Measurements from ENCODE around the gene CD302. TPM values are rescaled to one million over a fixed set of nuclear protein-coding genes. Genes with fewer than 3 reads are reported as not detected.
A peak's percentile ranks its signal among the peaks of the same experiment; 100 is the strongest.
"Not testable (repeated sequence)": the region's sequence is repeated elsewhere in the genome, so short reads cannot be mapped to it uniquely, and the experiment has no call there.

Gene CD302
- 1.8 and 2.0 TPM in 2 replicates for total RNA-seq (2014; rRNA removed; shearing (Covaris generic))

- DNase-seq (ENCODE audit: low spot score) = no peak
Observed at GRCh38 chr2:159797543-159798375, at the start of gene CD302. Gene CD302 (minus strand): TSS chr2:159798208. CDS start chr2:159798198, 10 bp downstream.

GRCh38 chr2:159846564-159846963 lies 48.6 kb upstream of the CD302 start:
- DNase-seq (ENCODE audit: low spot score) = no peak

- no peak for DNase-seq (ENCODE audit: low spot score)
Observed at GRCh38 chr2:159840616-159841015, 42.6 kb upstream of the CD302 start.

GRCh38 chr2:159832858-159833257 lies 34.9 kb upstream of the CD302 start:
- no peak for DNase-seq (ENCODE audit: low spot score)

- no peak for DNase-seq (ENCODE audit: low spot score)
Observed at GRCh38 chr2:159832026-159832425, 34.0 kb upstream of the CD302 start.

- no peak for DNase-seq (ENCODE audit: low spot score)
Observed at GRCh38 chr2:159829376-159829775, 31.4 kb upstream of the CD302 start.

GRCh38 chr2:159828738-159829137 lies 30.7 kb upstream of the CD302 start:
- DNase-seq (ENCODE audit: low spot score) = no peak

- DNase-seq (ENCODE audit: low spot score) = not testable (repeated sequence)
Observed at GRCh38 chr2:159822478-159822833, 24.4 kb upstream of the CD302 start.

GRCh38 chr2:159821775-159822477 lies 23.9 kb upstream of the CD302 start:
- DNase-seq (ENCODE audit: low spot score) = peak; percentile 66

- DNase-seq (ENCODE audit: low spot score) = no peak
Observed at GRCh38 chr2:159818940-159819339, 20.9 kb upstream of the CD302 start.

- DNase-seq (ENCODE audit: low spot score) = no peak
Observed at GRCh38 chr2:159817283-159817682, 19.3 kb upstream of the CD302 start.

GRCh38 chr2:159811232-159811631 lies 13.2 kb upstream of the CD302 start:
- no peak for DNase-seq (ENCODE audit: low spot score)

- no peak for DNase-seq (ENCODE audit: low spot score)
Observed at GRCh38 chr2:159808032-159808425, 10.0 kb upstream of the CD302 start.

GRCh38 chr2:159807183-159808031 lies 9.4 kb upstream of the CD302 start:
- peak; percentile 68 for DNase-seq (ENCODE audit: low spot score)

- no peak for DNase-seq (ENCODE audit: low spot score)
Observed at GRCh38 chr2:159804941-159805340, 6.9 kb upstream of the CD302 start.

GRCh38 chr2:159803235-159803962 lies 5.4 kb upstream of the CD302 start:
- DNase-seq (ENCODE audit: low spot score) = no peak

GRCh38 chr2:159802673-159803072 lies 4.7 kb upstream of the CD302 start:
- no peak for DNase-seq (ENCODE audit: low spot score)

GRCh38 chr2:159799833-159800232 lies 1.8 kb upstream of the CD302 start:
- no peak for DNase-seq (ENCODE audit: low spot score)

GRCh38 chr2:159798376-159798725 lies 343 bp upstream of the CD302 start:
- no peak for DNase-seq (ENCODE audit: low spot score)

GRCh38 chr2:159797225-159797542 lies 824 bp downstream of the CD302 start:
- DNase-seq (ENCODE audit: low spot score) = no peak

GRCh38 chr2:159795841-159796690 lies 1.9 kb downstream of the CD302 start:
- DNase-seq (ENCODE audit: low spot score) = no peak
